ENCODE data around the gene SPEM1.
A peak's percentile ranks its signal among the peaks of the same experiment; 100 is the strongest.

Gene SPEM1

GRCh38 chr17:7398612-7399011 lies 21.5 kb upstream of the SPEM1 start:
- DNase-seq (ENCODE audit: low read depth in 1 of 2, low spot score in 1 of 2): no peak

GRCh38 chr17:7403043-7403726 lies 16.9 kb upstream of the SPEM1 start:
- DNase-seq (ENCODE audit: low read depth in 1 of 2, low spot score in 1 of 2): no peak

GRCh38 chr17:7403727-7403976 lies 16.5 kb upstream of the SPEM1 start:
- no peak for DNase-seq (ENCODE audit: low read depth in 1 of 2, low spot score in 1 of 2)

- DNase-seq (ENCODE audit: low read depth in 1 of 2, low spot score in 1 of 2): peak; percentile 90 to 91
Observed at GRCh38 chr17:7403977-7404736, 16.0 kb upstream of the SPEM1 start, which contains the start of gene TMEM256. TMEM256 (minus strand) TSS chr17:7404097; CDS start chr17:7404084, 13 bp downstream.

GRCh38 chr17:7404737-7405349 lies 15.3 kb upstream of the SPEM1 start:
- peak; percentile 44 to 65 for DNase-seq (ENCODE audit: low read depth in 1 of 2, low spot score in 1 of 2)

- no peak for DNase-seq (ENCODE audit: low read depth in 1 of 2, low spot score in 1 of 2)
Observed at GRCh38 chr17:7405350-7406234, 14.5 kb upstream of the SPEM1 start.

GRCh38 chr17:7406235-7406825 lies 13.8 kb upstream of the SPEM1 start:
- no peak for DNase-seq (ENCODE audit: low read depth in 1 of 2, low spot score in 1 of 2)

GRCh38 chr17:7407082-7407481 lies 13.0 kb upstream of the SPEM1 start:
- no peak for DNase-seq (ENCODE audit: low read depth in 1 of 2, low spot score in 1 of 2)

- no peak for DNase-seq (ENCODE audit: low read depth in 1 of 2, low spot score in 1 of 2)
Observed at GRCh38 chr17:7407485-7408251, 12.5 kb upstream of the SPEM1 start, which contains the start of gene NLGN2. NLGN2 (plus strand) TSS chr17:7407845; CDS start chr17:7408256, 411 bp downstream.

- no peak for DNase-seq (ENCODE audit: low read depth in 1 of 2, low spot score in 1 of 2)
Observed at GRCh38 chr17:7408252-7408727, 11.8 kb upstream of the SPEM1 start.

GRCh38 chr17:7408863-7409262 lies 11.3 kb upstream of the SPEM1 start:
- no peak for DNase-seq (ENCODE audit: low read depth in 1 of 2, low spot score in 1 of 2)

GRCh38 chr17:7409716-7410115 lies 10.4 kb upstream of the SPEM1 start:
- DNase-seq (ENCODE audit: low read depth in 1 of 2, low spot score in 1 of 2): no peak

- DNase-seq (ENCODE audit: low read depth in 1 of 2, low spot score in 1 of 2): no peak
Observed at GRCh38 chr17:7410634-7411426, 9.3 kb upstream of the SPEM1 start.

GRCh38 chr17:7411427-7411750 lies 8.7 kb upstream of the SPEM1 start:
- no peak for DNase-seq (ENCODE audit: low read depth in 1 of 2, low spot score in 1 of 2)

GRCh38 chr17:7413346-7413985 lies 6.7 kb upstream of the SPEM1 start:
- no peak for DNase-seq (ENCODE audit: low read depth in 1 of 2, low spot score in 1 of 2)

- DNase-seq (ENCODE audit: low read depth in 1 of 2, low spot score in 1 of 2): no peak
Observed at GRCh38 chr17:7414837-7415236, 5.3 kb upstream of the SPEM1 start.

- no peak for DNase-seq (ENCODE audit: low read depth in 1 of 2, low spot score in 1 of 2)
Observed at GRCh38 chr17:7415784-7416183, 4.3 kb upstream of the SPEM1 start.

GRCh38 chr17:7416323-7416722 lies 3.8 kb upstream of the SPEM1 start:
- DNase-seq (ENCODE audit: low read depth in 1 of 2, low spot score in 1 of 2): no peak
